ENCODE measurements around the gene ANKHD1. TPM values are rescaled to one million over a fixed set of nuclear protein-coding genes. Genes with fewer than 3 reads are reported as not detected.
A peak's percentile ranks its signal among the peaks of the same experiment; 100 is the strongest.

ANKHD1 gene
- total and polyA plus RNA-seq, 9 of the 15 experiments (the other 6 are each of a cell fraction or from before 2014, with no cell fraction given), result 38.9 to 138 (median 78.7) TPM

DNA sequence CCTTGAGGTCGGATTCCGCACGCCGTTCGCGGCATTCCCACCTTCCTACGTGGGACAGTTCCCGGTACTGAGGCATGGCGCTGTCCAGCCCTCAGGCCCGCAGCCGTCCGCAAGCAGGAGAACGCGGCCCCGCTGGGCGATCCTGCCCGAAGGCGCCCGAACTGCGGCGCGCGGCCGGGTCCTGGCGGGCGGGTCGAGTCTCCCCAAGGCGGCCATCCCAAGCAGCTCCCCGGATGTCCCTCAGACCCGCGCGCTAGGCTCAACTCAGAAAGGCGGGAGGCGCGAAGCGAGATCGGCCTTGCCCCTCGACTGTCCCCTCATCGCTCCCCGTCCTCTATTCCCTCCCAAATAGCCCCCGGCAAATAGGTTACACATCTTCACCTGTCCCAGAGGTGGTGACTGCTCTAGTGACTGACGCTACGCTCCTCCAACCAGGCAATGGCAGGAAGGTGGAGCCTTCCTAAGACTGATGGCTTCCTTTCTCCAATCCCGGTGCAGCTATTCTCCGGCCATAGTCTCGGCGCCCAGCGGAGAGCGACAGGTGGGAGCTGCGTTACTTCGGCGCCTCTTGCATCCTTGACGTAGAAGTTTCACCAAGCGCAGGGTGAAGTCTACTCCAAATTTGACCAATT is 787 bp upstream of the ANKHD1 start (continued):
- TF ChIP-seq, protein P1, sequence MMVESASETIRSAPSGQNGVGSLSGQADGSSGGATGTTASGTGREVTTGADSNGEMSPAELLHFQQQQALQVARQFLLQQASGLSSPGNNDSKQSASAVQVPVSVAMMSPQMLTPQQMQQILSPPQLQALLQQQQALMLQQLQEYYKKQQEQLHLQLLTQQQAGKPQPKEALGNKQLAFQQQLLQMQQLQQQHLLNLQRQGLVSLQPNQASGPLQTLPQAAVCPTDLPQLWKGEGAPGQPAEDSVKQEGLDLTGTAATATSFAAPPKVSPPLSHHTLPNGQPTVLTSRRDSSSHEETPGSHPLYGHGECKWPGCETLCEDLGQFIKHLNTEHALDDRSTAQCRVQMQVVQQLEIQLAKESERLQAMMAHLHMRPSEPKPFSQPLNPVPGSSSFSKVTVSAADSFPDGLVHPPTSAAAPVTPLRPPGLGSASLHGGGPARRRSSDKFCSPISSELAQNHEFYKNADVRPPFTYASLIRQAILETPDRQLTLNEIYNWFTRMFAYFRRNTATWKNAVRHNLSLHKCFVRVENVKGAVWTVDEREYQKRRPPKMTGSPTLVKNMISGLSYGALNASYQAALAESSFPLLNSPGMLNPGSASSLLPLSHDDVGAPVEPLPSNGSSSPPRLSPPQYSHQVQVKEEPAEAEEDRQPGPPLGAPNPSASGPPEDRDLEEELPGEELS (CRISPR knock-in tag; IDR thresholded peaks at IDR 0.05; ENCODE audit: borderline replicate concordance), result peak; percentile 71; the same call in 1 of the 2 replicates
- TF ChIP-seq PHB (CRISPR knock-in tag; IDR thresholded peaks at IDR 0.05) (0 out of 2 replicates have a peak, but pooled peaks have one; percentile 16), ESRRA (IDR thresholded peaks at IDR 0.05; ENCODE audit: borderline replicate concordance, low read depth) (no peak; the same call in 1 of the 2 replicates), FOXK2 (conservative IDR thresholded peaks at IDR 0.05 in 1 of 2, IDR thresholded peaks at IDR 0.05 in 1 of 2; ENCODE audit: low read depth in 2 of 2) (0 out of 4 replicates have a peak, but pooled peaks of 1 of the 2 experiments have one; percentile 17), ZNF217 (CRISPR knock-in tag; IDR thresholded peaks at IDR 0.05) (no peak), ASH1L (IDR thresholded peaks at IDR 0.05; ENCODE audit: borderline replicate concordance, low read depth, partially characterized antibody) (no peak), ZNF444 (CRISPR knock-in tag; IDR thresholded peaks at IDR 0.05) (no peak)
- TF ChIP-seq, protein P2, sequence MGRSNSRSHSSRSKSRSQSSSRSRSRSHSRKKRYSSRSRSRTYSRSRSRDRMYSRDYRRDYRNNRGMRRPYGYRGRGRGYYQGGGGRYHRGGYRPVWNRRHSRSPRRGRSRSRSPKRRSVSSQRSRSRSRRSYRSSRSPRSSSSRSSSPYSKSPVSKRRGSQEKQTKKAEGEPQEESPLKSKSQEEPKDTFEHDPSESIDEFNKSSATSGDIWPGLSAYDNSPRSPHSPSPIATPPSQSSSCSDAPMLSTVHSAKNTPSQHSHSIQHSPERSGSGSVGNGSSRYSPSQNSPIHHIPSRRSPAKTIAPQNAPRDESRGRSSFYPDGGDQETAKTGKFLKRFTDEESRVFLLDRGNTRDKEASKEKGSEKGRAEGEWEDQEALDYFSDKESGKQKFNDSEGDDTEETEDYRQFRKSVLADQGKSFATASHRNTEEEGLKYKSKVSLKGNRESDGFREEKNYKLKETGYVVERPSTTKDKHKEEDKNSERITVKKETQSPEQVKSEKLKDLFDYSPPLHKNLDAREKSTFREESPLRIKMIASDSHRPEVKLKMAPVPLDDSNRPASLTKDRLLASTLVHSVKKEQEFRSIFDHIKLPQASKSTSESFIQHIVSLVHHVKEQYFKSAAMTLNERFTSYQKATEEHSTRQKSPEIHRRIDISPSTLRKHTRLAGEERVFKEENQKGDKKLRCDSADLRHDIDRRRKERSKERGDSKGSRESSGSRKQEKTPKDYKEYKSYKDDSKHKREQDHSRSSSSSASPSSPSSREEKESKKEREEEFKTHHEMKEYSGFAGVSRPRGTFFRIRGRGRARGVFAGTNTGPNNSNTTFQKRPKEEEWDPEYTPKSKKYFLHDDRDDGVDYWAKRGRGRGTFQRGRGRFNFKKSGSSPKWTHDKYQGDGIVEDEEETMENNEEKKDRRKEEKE (IDR thresholded peaks at IDR 0.05; ENCODE audit: borderline replicate concordance in 1 of 2, control insufficient read depth in 1 of 2, low read depth in 2 of 2, low read length in 1 of 2), result no peak
- TF ChIP-seq, protein P3, sequence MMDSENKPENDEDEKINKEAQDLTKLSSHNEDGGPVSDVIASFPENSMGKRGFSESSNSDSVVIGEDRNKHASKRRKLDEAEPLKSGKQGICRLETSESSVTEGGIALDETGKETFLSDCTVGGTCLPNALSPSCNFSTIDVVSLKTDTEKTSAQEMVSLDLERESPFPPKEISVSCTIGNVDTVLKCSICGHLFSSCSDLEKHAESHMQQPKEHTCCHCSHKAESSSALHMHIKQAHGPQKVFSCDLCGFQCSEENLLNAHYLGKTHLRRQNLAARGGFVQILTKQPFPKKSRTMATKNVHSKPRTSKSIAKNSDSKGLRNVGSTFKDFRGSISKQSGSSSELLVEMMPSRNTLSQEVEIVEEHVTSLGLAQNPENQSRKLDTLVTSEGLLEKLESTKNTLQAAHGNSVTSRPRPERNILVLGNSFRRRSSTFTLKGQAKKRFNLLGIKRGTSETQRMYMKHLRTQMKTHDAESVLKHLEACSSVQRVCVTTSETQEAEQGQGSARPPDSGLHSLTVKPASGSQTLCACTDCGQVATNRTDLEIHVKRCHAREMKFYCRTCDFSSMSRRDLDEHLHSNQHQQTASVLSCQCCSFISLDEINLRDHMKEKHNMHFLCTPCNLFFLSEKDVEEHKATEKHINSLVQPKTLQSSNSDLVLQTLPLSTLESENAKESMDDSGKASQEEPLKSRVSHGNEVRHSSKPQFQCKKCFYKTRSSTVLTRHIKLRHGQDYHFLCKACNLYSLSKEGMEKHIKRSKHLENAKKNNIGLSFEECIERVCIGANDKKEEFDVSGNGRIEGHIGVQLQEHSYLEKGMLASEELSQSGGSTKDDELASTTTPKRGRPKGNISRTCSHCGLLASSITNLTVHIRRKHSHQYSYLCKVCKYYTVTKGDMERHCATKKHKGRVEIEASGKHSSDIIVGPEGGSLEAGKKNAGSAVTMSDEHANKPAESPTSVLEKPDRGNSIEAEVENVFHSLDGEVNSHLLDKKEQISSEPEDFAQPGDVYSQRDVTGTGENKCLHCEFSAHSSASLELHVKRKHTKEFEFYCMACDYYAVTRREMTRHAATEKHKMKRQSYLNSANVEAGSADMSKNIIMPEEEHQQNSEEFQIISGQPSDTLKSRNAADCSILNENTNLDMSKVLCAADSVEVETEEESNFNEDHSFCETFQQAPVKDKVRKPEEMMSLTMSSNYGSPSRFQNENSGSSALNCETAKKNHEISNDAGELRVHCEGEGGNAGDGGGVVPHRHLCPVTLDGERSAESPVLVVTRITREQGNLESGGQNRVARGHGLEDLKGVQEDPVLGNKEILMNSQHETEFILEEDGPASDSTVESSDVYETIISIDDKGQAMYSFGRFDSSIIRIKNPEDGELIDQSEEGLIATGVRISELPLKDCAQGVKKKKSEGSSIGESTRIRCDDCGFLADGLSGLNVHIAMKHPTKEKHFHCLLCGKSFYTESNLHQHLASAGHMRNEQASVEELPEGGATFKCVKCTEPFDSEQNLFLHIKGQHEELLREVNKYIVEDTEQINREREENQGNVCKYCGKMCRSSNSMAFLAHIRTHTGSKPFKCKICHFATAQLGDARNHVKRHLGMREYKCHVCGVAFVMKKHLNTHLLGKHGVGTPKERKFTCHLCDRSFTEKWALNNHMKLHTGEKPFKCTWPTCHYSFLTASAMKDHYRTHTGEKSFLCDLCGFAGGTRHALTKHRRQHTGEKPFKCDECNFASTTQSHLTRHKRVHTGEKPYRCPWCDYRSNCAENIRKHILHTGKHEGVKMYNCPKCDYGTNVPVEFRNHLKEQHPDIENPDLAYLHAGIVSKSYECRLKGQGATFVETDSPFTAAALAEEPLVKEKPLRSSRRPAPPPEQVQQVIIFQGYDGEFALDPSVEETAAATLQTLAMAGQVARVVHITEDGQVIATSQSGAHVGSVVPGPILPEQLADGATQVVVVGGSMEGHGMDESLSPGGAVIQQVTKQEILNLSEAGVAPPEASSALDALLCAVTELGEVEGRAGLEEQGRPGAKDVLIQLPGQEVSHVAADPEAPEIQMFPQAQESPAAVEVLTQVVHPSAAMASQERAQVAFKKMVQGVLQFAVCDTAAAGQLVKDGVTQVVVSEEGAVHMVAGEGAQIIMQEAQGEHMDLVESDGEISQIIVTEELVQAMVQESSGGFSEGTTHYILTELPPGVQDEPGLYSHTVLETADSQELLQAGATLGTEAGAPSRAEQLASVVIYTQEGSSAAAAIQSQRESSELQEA (IDR thresholded peaks at IDR 0.05; ENCODE audit: low read depth), result peak; percentile 82
- TF ChIP-seq, protein P4, sequence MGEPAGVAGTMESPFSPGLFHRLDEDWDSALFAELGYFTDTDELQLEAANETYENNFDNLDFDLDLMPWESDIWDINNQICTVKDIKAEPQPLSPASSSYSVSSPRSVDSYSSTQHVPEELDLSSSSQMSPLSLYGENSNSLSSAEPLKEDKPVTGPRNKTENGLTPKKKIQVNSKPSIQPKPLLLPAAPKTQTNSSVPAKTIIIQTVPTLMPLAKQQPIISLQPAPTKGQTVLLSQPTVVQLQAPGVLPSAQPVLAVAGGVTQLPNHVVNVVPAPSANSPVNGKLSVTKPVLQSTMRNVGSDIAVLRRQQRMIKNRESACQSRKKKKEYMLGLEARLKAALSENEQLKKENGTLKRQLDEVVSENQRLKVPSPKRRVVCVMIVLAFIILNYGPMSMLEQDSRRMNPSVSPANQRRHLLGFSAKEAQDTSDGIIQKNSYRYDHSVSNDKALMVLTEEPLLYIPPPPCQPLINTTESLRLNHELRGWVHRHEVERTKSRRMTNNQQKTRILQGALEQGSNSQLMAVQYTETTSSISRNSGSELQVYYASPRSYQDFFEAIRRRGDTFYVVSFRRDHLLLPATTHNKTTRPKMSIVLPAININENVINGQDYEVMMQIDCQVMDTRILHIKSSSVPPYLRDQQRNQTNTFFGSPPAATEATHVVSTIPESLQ (CRISPR knock-in tag; IDR thresholded peaks at IDR 0.05), result peak; percentile 87; the same call in 1 of the 2 replicates
